ENCODE measurements around the gene ORM2.

DNA sequence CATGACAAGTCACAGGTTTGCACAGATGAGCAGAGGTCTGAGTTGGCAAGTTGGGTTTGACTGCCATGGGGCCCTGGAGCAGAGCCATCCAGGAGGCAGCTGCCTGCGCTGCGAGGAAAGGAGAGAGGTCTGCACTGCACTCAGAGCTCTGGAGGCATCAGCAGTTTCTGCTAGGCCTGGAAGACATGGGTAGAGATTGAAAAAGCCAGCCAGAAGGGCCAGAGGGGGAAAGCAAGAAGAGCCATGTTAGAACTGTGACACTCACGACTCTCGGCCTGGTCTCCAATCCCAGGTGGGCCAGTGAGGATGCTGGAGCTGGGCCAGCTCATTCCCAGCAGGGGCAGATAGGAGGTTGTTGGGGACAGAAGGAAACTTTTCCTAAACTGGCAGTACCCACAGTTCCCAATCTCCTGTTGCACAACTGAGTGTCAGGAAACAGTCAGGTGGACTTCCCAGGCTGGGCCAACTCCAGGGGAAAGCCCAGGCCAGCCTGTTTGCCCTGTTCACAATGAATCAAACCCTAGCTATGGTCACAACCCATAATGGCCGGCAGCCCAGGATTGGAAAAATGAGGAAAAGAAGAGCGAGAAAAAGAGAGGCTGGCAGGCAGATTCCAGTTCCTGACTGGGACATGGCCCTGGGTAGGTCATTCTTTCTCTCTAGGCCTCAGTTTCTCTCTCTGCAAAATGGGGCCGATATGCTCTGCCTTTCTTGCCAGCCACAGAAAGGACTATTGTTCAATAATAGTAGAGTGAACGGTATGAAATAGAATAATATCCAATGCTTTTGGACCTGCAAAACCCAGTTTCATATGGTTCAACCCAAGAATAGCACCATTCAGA lies 14.6 kb upstream of the ORM2 start:
- no peak for TF ChIP-seq POLR2AphosphoS5 (IDR thresholded peaks at IDR 0.05; ENCODE audit: low read depth, low read length)
- TF ChIP-seq POLR2A (IDR thresholded peaks at IDR 0.05; ENCODE audit: low read depth, low read length) = no peak
- TF ChIP-seq SPI1 (IDR thresholded peaks at IDR 0.05; ENCODE audit: low read depth, low read length) = no peak
- no peak for TF ChIP-seq TAF1 (IDR thresholded peaks at IDR 0.05; ENCODE audit: low read depth, low read length)
- no peak for TF ChIP-seq POU2F2 (IDR thresholded peaks at IDR 0.05; ENCODE audit: low read depth, low read length)

All from GM12891 (cell line).